Activated T-helper 2 cell treated with anti-CD3 and anti-CD28 coated beads, Interferon-gamma antibody, Interleukin-2, Interleukin-4, amounts not matched to agents 10 μg/mL and 5 μg/mL and 100 μg/mL, durations not matched to agents 14 hours and 24 hours and 36 hours (primary cell): ENCODE measurements around the gene NOP14. TPM values are rescaled to one million over a fixed set of nuclear protein-coding genes. Genes with fewer than 3 reads are reported as not detected.
A peak's percentile ranks its signal among the peaks of the same experiment; 100 is the strongest.
"Not testable (repeated sequence)": the region's sequence is repeated elsewhere in the genome, so short reads cannot be mapped to it uniquely, and the experiment has no call there.

Experiments used
- DNase-seq: peaks from one replicate; pipeline ENCODE4 v3.0.0; 2021; ENCODE audit warnings: low spot score
- H3K27ac Mint-ChIP-seq: one replicate; pipeline ENCODE4 v1.8.0; 2021; ENCODE audit warnings: mixed read lengths
- H3K27me3 Mint-ChIP-seq: one replicate; pipeline ENCODE4 v1.8.0; 2021; ENCODE audit warnings: low read depth, mixed read lengths
- H3K36me3 Mint-ChIP-seq: one replicate; pipeline ENCODE4 v1.8.0; 2021; ENCODE audit warnings: low read depth, mixed read lengths
- H3K4me1 Mint-ChIP-seq: one replicate; pipeline ENCODE4 v1.8.0; 2021; ENCODE audit warnings: low read depth, mixed read lengths
- H3K4me3 Mint-ChIP-seq: one replicate; pipeline ENCODE4 v1.8.0; 2021; ENCODE audit warnings: low read depth, mild to moderate bottlenecking, moderate library complexity, mixed read lengths
- H3K9me3 Mint-ChIP-seq: one replicate; pipeline ENCODE4 v1.8.0; 2021; ENCODE audit warnings: mixed read lengths
- intact Hi-C: fragments of 100-400 bp; cut with micrococcal nuclease; formaldehyde crosslinking; loops from one replicate; pipeline ENCODE4 v1.15.1; 2023
- total RNA-seq: library from RNA; stranded (reverse); gene quantifications from 2 replicates; pipeline ENCODE4 v1.2.3, GENCODE V29; 2022

Gene NOP14
- total RNA-seq, 1 donor from 2014 or later, result 106 TPM

- H3K4me1 Mint-ChIP-seq, result peaks cover 17% of the 10 kb centered on the region
- H3K27ac Mint-ChIP-seq, result no peak overlapping the region
- DNase-seq, result no peak
- H3K4me3 Mint-ChIP-seq, result peak overlapping the region; percentile 5
- H3K36me3 Mint-ChIP-seq, result peaks cover 89% of the 10 kb centered on the region
- H3K9me3 Mint-ChIP-seq, result no peaks in the 10 kb centered on the region
- intact Hi-C loops, result no loop called here
- no peaks in the 10 kb centered on the region for H3K27me3 Mint-ChIP-seq
Measured at GRCh38 chr4:2944091-2944482, 19.1 kb downstream of the NOP14 start.

GRCh38 chr4:2943364-2944090 lies 19.7 kb downstream of the NOP14 start:
- no peaks in the 10 kb centered on the region for H3K27me3 Mint-ChIP-seq
- no peak overlapping the region for H3K27ac Mint-ChIP-seq
- H3K9me3 Mint-ChIP-seq, result no peaks in the 10 kb centered on the region
- no peak overlapping the region for H3K4me3 Mint-ChIP-seq
- intact Hi-C loops, result no loop called here
- DNase-seq, result no peak
- H3K4me1 Mint-ChIP-seq, result peaks cover 21% of the 10 kb centered on the region
- H3K36me3 Mint-ChIP-seq, result peaks cover 89% of the 10 kb centered on the region

- DNase-seq, result no peak
- intact Hi-C loops, result no loop called here
- Mint-ChIP-seq H3K27me3 (no peaks in the 10 kb centered on the region), H3K27ac (peak overlapping the region; percentile 84), H3K4me3 (no peak overlapping the region), H3K4me1 (peaks cover 23% of the 10 kb centered on the region), H3K36me3 (peaks cover 90% of the 10 kb centered on the region), H3K9me3 (no peaks in the 10 kb centered on the region)
Measured at GRCh38 chr4:2942532-2943363, 20.5 kb downstream of the NOP14 start.

- DNase-seq, result no peak
- Mint-ChIP-seq H3K27ac (peak overlapping the region; percentile 84), H3K36me3 (peaks cover 90% of the 10 kb centered on the region), H3K4me1 (peaks cover 29% of the 10 kb centered on the region), H3K4me3 (no peak overlapping the region), H3K9me3 (no peaks in the 10 kb centered on the region), H3K27me3 (no peaks in the 10 kb centered on the region)
- intact Hi-C loops, result no loop called here
Measured at GRCh38 chr4:2942037-2942531, 21.1 kb downstream of the NOP14 start.

GRCh38 chr4:2941138-2942036 lies 21.8 kb downstream of the NOP14 start:
- H3K4me1 Mint-ChIP-seq, result peaks cover 36% of the 10 kb centered on the region
- H3K4me3 Mint-ChIP-seq, result no peak overlapping the region
- intact Hi-C loops, result no loop called here
- H3K27ac Mint-ChIP-seq, result no peak overlapping the region
- no peak for DNase-seq
- H3K36me3 Mint-ChIP-seq, result peaks cover 91% of the 10 kb centered on the region
- no peaks in the 10 kb centered on the region for H3K27me3 Mint-ChIP-seq
- no peaks in the 10 kb centered on the region for H3K9me3 Mint-ChIP-seq

- Mint-ChIP-seq H3K4me3 (no peak overlapping the region), H3K4me1 (peaks cover 44% of the 10 kb centered on the region), H3K27ac (no peak overlapping the region), H3K9me3 (no peaks in the 10 kb centered on the region), H3K36me3 (peaks cover 91% of the 10 kb centered on the region), H3K27me3 (no peaks in the 10 kb centered on the region)
- intact Hi-C loops, result no loop called here
- DNase-seq, result no peak
Measured at GRCh38 chr4:2940267-2941137, 22.7 kb downstream of the NOP14 start.

- intact Hi-C loops, result loop anchor here (5.0 kb wide), 3 partner anchors 97 to 677 kb away; partner anchors contain the start of genes ADD1 and MXD4
- peaks cover 84% of the 10 kb centered on the region for H3K36me3 Mint-ChIP-seq
- no peaks in the 10 kb centered on the region for H3K9me3 Mint-ChIP-seq
- H3K27ac Mint-ChIP-seq, result peak overlapping the region; percentile 78
- DNase-seq, result no peak
- peak overlapping the region; percentile 8 for H3K4me3 Mint-ChIP-seq
- peaks cover 41% of the 10 kb centered on the region for H3K4me1 Mint-ChIP-seq
- no peaks in the 10 kb centered on the region for H3K27me3 Mint-ChIP-seq
Measured at GRCh38 chr4:2939383-2940243, 23.6 kb downstream of the NOP14 start.

GRCh38 chr4:2938906-2939305 lies 24.3 kb downstream of the NOP14 start:
- Mint-ChIP-seq H3K4me3 (no peak overlapping the region), H3K27ac (peak overlapping the region; percentile 78), H3K9me3 (no peaks in the 10 kb centered on the region), H3K27me3 (no peaks in the 10 kb centered on the region), H3K36me3 (peaks cover 77% of the 10 kb centered on the region), H3K4me1 (peaks cover 38% of the 10 kb centered on the region)
- intact Hi-C loops, result loop anchor here (5.0 kb wide), 3 partner anchors 97 to 677 kb away; partner anchors contain the start of genes ADD1 and MXD4
- no peak for DNase-seq

GRCh38 chr4:2938411-2938810 lies 24.8 kb downstream of the NOP14 start:
- H3K9me3 Mint-ChIP-seq, result not testable (repeated sequence)

GRCh38 chr4:2937986-2938385 lies 25.2 kb downstream of the NOP14 start:
- Mint-ChIP-seq H3K36me3 (peaks cover 73% of the 10 kb centered on the region), H3K4me1 (peaks cover 38% of the 10 kb centered on the region), H3K27ac (peak overlapping the region; percentile 89), H3K4me3 (peak overlapping the region; percentile 5), H3K27me3 (no peaks in the 10 kb centered on the region), H3K9me3 (no peaks in the 10 kb centered on the region)
- intact Hi-C loops, result loop anchor here (5.0 kb wide), 3 partner anchors 96 to 676 kb away; partner anchors contain the start of genes ADD1 and MXD4
- DNase-seq, result no peak

More at GRCh38 chr4:2938411-2938810, 24.8 kb downstream of the NOP14 start:
- not testable (repeated sequence) for H3K27me3 Mint-ChIP-seq, H3K27ac Mint-ChIP-seq, DNase-seq, H3K4me3 Mint-ChIP-seq
- Mint-ChIP-seq H3K36me3 (peaks cover 73% of the 10 kb centered on the region), H3K4me1 (peaks cover 37% of the 10 kb centered on the region)
- intact Hi-C loops, result loop anchor here (5.0 kb wide), 3 partner anchors 96 to 676 kb away; partner anchors contain the start of genes ADD1 and MXD4
